Measurements from ENCODE around the gene KIF18B. TPM values are rescaled to one million over a fixed set of nuclear protein-coding genes. Genes with fewer than 3 reads are reported as not detected.

Gene KIF18B
- total RNA-seq, 1 experiment from 2014 or later = 54.3 TPM

- Histone ChIP-seq H3K27ac (ENCODE audit: low read depth, low read length, poor library complexity, severe bottlenecking) (no peak overlapping the region), H3K9me3 (ENCODE audit: low read depth, low read length, poor library complexity, severe bottlenecking) (no peaks in the 10 kb centered on the region), H3K4me3 (ENCODE audit: low read depth, low read length, poor library complexity, severe bottlenecking) (no peak overlapping the region), H3K27me3 (replicated peaks; ENCODE audit: insufficient read depth, low read depth, low read length, poor library complexity) (no peaks in the 10 kb centered on the region), H3K4me1 (ENCODE audit: insufficient read depth, low read length, poor library complexity, severe bottlenecking) (no peaks in the 10 kb centered on the region), H3K36me3 (ENCODE audit: insufficient read depth, low read length, poor library complexity, severe bottlenecking) (no peaks in the 10 kb centered on the region)
- CTCF ChIA-PET = interaction anchor here (0.6 kb wide), 1 partner anchor 201 kb away, joined by 11 read pairs; no protein-coding TSS in a partner anchor
- DNase-seq (ENCODE audit: low spot score) = peak; percentile 35
- TF ChIP-seq CTCF (conservative IDR thresholded peaks at IDR 0.05; ENCODE audit: low read depth, low read length) (no peak), EZH2 (IDR thresholded peaks at IDR 0.05; ENCODE audit: borderline replicate concordance, low read depth, low read length, poor library complexity, severe bottlenecking) (no peak)
- intact Hi-C loops (cut with micrococcal nuclease; ENCODE audit: unreplicated experiment) = no loop called here
- POLR2A ChIA-PET (ENCODE audit: low non-redundant PET) = no interaction called here
- no TSS peak for BruUV-seq (replicated peaks)
Observed at GRCh38 chr17:44911133-44912001, 36.2 kb downstream of the KIF18B start.

- H3K36me3 ChIP-seq (ENCODE audit: insufficient read depth, low read length, poor library complexity, severe bottlenecking) = no peaks in the 10 kb centered on the region
- H3K27me3 ChIP-seq (replicated peaks; ENCODE audit: insufficient read depth, low read depth, low read length, poor library complexity) = no peaks in the 10 kb centered on the region
- intact Hi-C loops (cut with micrococcal nuclease; ENCODE audit: unreplicated experiment) = no loop called here
- TF ChIP-seq CTCF (conservative IDR thresholded peaks at IDR 0.05; ENCODE audit: low read depth, low read length) = no peak
- no peak for TF ChIP-seq EZH2 (IDR thresholded peaks at IDR 0.05; ENCODE audit: borderline replicate concordance, low read depth, low read length, poor library complexity, severe bottlenecking)
- H3K27ac ChIP-seq (ENCODE audit: low read depth, low read length, poor library complexity, severe bottlenecking) = no peak overlapping the region
- no peak for DNase-seq (ENCODE audit: low spot score)
- no peaks in the 10 kb centered on the region for H3K9me3 ChIP-seq (ENCODE audit: low read depth, low read length, poor library complexity, severe bottlenecking)
- no peak overlapping the region for H3K4me3 ChIP-seq (ENCODE audit: low read depth, low read length, poor library complexity, severe bottlenecking)
- no peaks in the 10 kb centered on the region for H3K4me1 ChIP-seq (ENCODE audit: insufficient read depth, low read length, poor library complexity, severe bottlenecking)
- CTCF ChIA-PET = no interaction called here
- BruUV-seq (replicated peaks) = no TSS peak
- POLR2A ChIA-PET (ENCODE audit: low non-redundant PET) = no interaction called here
Observed at GRCh38 chr17:44910231-44911106, 37.1 kb downstream of the KIF18B start.

- intact Hi-C loops (cut with micrococcal nuclease; ENCODE audit: unreplicated experiment) = no loop called here
- BruUV-seq (replicated peaks) = no TSS peak
- no peak overlapping the region for H3K27ac ChIP-seq (ENCODE audit: low read depth, low read length, poor library complexity, severe bottlenecking)
- no peaks in the 10 kb centered on the region for H3K9me3 ChIP-seq (ENCODE audit: low read depth, low read length, poor library complexity, severe bottlenecking)
- TF ChIP-seq EZH2 (IDR thresholded peaks at IDR 0.05; ENCODE audit: borderline replicate concordance, low read depth, low read length, poor library complexity, severe bottlenecking) (no peak), CTCF (conservative IDR thresholded peaks at IDR 0.05; ENCODE audit: low read depth, low read length) (no peak)
- H3K4me3 ChIP-seq (ENCODE audit: low read depth, low read length, poor library complexity, severe bottlenecking) = no peak overlapping the region
- no peaks in the 10 kb centered on the region for H3K4me1 ChIP-seq (ENCODE audit: insufficient read depth, low read length, poor library complexity, severe bottlenecking)
- DNase-seq (ENCODE audit: low spot score) = no peak
- H3K27me3 ChIP-seq (replicated peaks; ENCODE audit: insufficient read depth, low read depth, low read length, poor library complexity) = no peaks in the 10 kb centered on the region
- H3K36me3 ChIP-seq (ENCODE audit: insufficient read depth, low read length, poor library complexity, severe bottlenecking) = no peaks in the 10 kb centered on the region
- ChIA-PET POLR2A (ENCODE audit: low non-redundant PET) (no interaction called here), CTCF (no interaction called here)
Observed at GRCh38 chr17:44909681-44910144, 37.9 kb downstream of the KIF18B start.

All from A673 (cell line).